Measurements from ENCODE around the gene WWC2.

WWC2 gene

DNA sequence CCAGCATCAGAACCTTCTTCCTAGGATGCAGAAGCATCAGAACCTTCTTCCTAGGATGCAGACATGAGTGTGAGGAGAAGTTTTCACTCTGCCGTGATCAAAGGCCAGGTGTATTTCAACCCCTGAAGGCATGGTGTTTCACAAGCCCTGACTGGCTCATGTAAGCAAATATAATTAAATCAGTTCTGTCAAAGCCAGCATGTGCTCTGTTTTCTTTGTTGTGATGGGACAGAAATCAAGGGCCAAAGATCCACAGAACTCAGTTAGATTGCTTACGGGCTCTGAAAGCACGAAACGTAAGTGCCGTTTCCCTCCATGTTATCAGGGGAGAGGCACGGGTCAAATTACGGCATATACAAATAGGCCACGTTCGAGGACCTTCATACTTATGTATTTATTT, 255.2 kb downstream of the WWC2 start:
- no peak for DNase-seq (ENCODE audit: low spot score)

- DNase-seq (ENCODE audit: low spot score), result peak; percentile 8
Observed at GRCh38 chr4:183355405-183355804, 256.3 kb downstream of the WWC2 start.

- DNase-seq (ENCODE audit: low spot score), result no peak
Observed at GRCh38 chr4:183356173-183356830, 257.2 kb downstream of the WWC2 start.

DNA sequence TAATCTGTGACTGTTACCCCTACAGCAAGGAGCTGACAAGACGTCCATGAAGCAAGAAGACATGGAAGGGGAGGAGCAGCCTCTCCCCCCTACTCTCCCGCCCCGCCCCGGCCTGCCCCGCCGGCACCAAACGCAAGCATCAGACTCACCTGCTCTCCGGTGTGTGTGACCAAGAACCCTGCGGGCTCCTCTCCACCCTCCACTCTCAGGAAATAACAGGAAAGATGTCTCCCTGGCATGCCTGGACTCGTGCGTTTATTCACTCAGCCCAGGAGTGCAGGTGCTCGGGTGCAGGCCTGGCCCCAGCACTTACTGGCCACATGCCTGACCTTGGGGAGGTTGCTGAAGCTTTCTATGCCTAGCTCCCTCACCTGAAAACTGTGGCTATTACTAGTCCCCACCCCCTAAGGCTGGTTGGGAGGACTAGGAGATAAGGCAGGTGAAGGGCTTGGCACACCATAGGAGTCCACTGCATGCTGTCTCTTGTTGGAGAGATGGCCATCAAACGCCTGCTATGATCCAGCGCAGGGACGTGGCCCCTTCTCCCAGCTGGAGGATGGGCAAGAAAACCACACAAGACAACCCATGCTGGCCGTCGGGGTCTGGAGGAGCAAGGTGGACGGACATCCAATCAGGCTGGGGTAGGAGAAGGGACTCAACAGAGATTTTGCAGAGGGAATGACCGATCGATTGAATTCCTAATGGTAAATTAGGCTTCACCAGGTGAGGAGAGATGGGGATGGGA, 258.0 kb downstream of the WWC2 start:
- no peak for DNase-seq (ENCODE audit: low spot score)

DNA sequence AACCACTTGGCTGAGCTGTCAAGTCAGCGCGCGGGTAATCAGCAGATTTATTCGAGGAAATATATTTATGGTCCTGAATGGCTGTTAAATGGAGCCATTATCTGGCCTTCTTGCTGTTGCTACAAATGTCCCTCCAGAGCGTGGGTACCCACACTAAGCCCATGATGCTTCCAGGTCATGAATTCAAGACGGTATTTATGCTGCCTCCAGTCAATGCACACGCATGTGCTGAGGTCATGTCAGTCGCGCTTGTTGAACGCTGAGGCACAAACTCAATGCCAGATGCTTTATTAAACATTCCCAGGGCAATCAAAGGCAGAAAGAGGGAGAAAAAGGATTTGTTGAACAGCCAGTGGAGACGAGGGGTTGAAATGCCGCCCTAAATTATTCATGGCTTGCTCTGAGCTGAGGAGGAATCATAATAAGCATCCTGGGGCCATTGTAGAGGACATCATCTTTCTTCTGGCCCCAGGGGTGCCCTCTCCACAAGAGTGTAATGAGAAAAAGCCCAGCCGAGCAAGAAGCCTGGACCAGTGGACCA, 259.2 kb downstream of the WWC2 start:
- no peak for DNase-seq (ENCODE audit: low spot score)

- no peak for DNase-seq (ENCODE audit: low spot score)
Observed at GRCh38 chr4:183360161-183360919, 261.3 kb downstream of the WWC2 start.

GRCh38 chr4:183362036-183362435, 263.0 kb downstream of the WWC2 start:
- DNase-seq (ENCODE audit: low spot score), result no peak

DNA sequence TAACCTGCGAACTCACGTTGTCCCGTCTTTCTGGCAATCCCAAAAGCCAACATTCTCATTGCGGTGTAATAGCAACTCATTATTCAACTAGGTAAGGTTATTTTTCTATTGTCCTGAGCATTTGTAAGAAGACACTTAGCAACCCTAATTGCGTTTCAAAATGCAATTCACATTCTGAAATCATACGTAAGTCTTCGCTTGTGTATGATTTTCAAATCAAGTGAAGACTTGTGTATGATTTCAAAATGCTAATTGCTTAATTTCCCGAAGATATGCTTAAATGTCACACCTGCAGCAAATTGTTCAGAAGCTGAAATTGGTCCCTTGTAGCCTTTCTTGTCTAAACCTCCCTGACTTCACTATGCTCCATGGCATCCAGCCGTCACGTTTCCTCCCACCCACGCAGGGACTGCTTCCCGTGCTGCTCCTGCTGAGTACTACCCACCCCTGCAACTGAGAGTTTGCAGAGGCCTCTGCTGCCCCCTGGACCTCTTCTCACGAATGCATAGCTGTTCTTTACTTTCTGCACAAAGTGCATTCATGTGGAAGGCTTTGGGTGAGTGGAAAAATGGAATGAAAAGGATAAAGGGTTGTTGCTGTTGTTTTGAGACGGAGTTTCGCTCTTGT, 264.0 kb downstream of the WWC2 start:
- DNase-seq (ENCODE audit: low spot score), result peak; percentile 34

GRCh38 chr4:183364025-183364424, 265.0 kb downstream of the WWC2 start:
- DNase-seq (ENCODE audit: low spot score), result no peak

DNA sequence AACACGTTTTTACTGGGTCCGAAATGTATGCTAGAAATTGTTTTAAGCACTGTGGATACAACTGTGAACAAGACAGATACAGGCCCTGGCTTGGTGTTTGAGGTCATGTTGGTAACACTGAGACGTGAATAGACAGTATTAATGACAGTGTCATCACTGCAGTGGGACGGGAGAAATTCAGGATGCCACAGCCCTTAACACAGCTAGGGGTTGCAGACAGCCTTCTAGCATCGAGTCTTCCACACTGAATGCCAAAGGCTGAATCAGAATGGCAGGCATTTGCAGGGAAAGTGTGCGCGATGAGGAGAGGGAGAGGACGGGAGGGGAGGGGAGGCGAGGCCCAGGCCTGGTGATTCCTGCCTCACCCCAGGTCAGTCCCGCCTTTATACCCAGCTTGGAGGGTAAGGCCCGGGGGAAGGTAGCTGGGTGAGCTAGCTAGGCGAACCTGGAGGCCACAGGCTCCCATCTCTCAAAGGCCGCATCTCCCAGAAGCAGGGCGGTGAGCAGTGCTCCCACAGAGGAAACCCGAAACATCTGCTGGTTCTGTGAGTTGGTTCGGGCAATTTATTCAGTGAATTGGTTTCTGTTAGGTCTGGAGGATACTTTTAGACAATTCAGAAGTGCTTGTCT, 267.3 kb downstream of the WWC2 start:
- no peak for DNase-seq (ENCODE audit: low spot score)

DNA sequence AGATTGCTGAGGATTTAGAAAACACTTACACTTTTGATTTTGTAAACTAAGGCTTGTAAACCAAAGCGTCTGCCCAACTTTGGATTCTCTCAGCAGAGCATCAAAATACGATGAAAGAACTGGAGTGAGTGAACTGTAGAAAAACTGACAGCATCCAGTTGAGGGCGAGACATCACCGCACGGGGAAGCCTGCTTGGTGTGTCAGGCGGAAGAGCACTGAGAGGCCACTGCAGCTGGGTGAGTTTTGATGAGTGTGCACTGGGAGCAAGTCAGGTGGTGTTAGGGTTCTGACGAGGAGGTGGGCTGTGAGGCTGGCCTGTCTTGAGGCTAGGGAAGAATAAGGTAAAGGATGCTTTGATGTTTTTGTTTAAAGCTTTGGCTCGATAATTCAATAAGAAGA, 270.0 kb downstream of the WWC2 start:
- DNase-seq (ENCODE audit: low spot score), result no peak

Data from RKO (cell line).